Natural killer cell (primary cell): Measurements from ENCODE around the gene COL16A1. TPM values are rescaled to one million over a fixed set of nuclear protein-coding genes. Genes with fewer than 3 reads are reported as not detected.
A peak's percentile ranks its signal among the peaks of the same experiment; 100 is the strongest.

Experiments used
- ATAC-seq, 3 donors: fragments of 150-1000 bp in 2 of 3; fragments of 200-7000 bp in 1 of 3; cut with Tn5 transposase; 1 replicate in 1 of 3; 2 replicates in 2 of 3; pipeline ENCODE4 v1.10.0; 2021; ENCODE audit warnings: mild to moderate bottlenecking in 2 of 3, moderate library complexity in 2 of 3
- DNase-seq, 2 donors: peaks; one replicate each; pipeline versions ENCODE4 v3.0.0 to v3.0.0-alpha.2; 2013 to 2021; ENCODE audit warnings: mixed read lengths in 1 of 2
- H3K27ac ChIP-seq: one replicate; pipeline ENCODE4 v1.5.1; 2013; ENCODE audit warnings: mild to moderate bottlenecking, low read length
- H3K27me3 ChIP-seq: one replicate; pipeline ENCODE4 v1.6.1; 2013; ENCODE audit warnings: low read length; ENCODE audit not compliant: control insufficient read depth, insufficient read depth
- H3K36me3 ChIP-seq: one replicate; pipeline ENCODE4 v1.6.1; 2013; ENCODE audit warnings: low read length; ENCODE audit not compliant: control insufficient read depth, insufficient read depth
- H3K4me1 ChIP-seq: one replicate; pipeline ENCODE4 v1.6.1; 2013; ENCODE audit warnings: low read length; ENCODE audit not compliant: control insufficient read depth, insufficient read depth
- H3K4me3 ChIP-seq: one replicate; pipeline ENCODE4 v1.5.1; 2013; ENCODE audit warnings: low read length
- H3K9me3 ChIP-seq: one replicate; pipeline ENCODE4 v1.6.1; 2013; ENCODE audit warnings: low read length; ENCODE audit not compliant: control insufficient read depth, insufficient read depth
- H3K27ac Mint-ChIP-seq, 2 donors: one replicate each; pipeline ENCODE4 v1.8.0; 2022; ENCODE audit warnings: mild to moderate bottlenecking in 2 of 2, mixed read lengths in 2 of 2, moderate library complexity in 1 of 2
- H3K27me3 Mint-ChIP-seq, 2 donors: one replicate each; pipeline ENCODE4 v1.8.0; 2022; ENCODE audit warnings: low read depth in 2 of 2, mixed read lengths in 2 of 2
- H3K36me3 Mint-ChIP-seq: one replicate; pipeline ENCODE4 v1.8.0; 2022; ENCODE audit warnings: mixed read lengths
- H3K4me1 Mint-ChIP-seq, 2 donors: one replicate each; pipeline ENCODE4 v1.8.0; 2022; ENCODE audit warnings: mixed read lengths in 2 of 2
- H3K4me3 Mint-ChIP-seq: one replicate; pipeline ENCODE4 v1.8.0; 2022; ENCODE audit warnings: mild to moderate bottlenecking, moderate library complexity, mixed read lengths
- H3K9me3 Mint-ChIP-seq, 2 donors: one replicate each; pipeline ENCODE4 v1.8.0; 2022; ENCODE audit warnings: mixed read lengths in 2 of 2
- CTCF ChIP-seq: fragments of 200-600 bp; IDR thresholded peaks from one replicate; pipeline ENCODE4 v1.8.0; 2022; ENCODE audit warnings: antibody characterized with exemption
- WGBS: methylation state at CpG from one replicate; pipeline ENCODE4 v1.1.7; 2013; ENCODE audit warnings: missing lambda C conversion rate; ENCODE audit not compliant: insufficient coverage; 5-methylcytosine and 5-hydroxymethylcytosine counted together
- intact Hi-C: fragments of 100-400 bp; cut with micrococcal nuclease; formaldehyde crosslinking; loops from one replicate; pipeline ENCODE4 v1.14.2; 2022
- total RNA-seq, 4 donors: library from RNA; stranded (reverse); fragments of 120-200 nt in 1 of 4; gene quantifications; one replicate each; pipeline versions ENCODE4 v1.2.3 to v1.2.4, GENCODE V29; 2013 to 2022

Gene COL16A1
- total RNA-seq, 3 donors from 2014 or later (not counting 1 experiment from before 2014, with no cell fraction given) = 0.14 TPM; not detected in 2

- Mint-ChIP-seq H3K36me3 (no peaks in the 10 kb centered on the region), H3K4me1 (peaks cover 0 to 5% of the 10 kb centered on the region in 2 donors), H3K9me3 (no peaks in the 10 kb centered on the region), H3K27ac (no peak overlapping the region), H3K27me3 (peaks cover 7 to 11% of the 10 kb centered on the region in 2 donors), H3K4me3 (no peak overlapping the region)
- DNase-seq (no peak), ATAC-seq (no peak)
- Histone ChIP-seq H3K9me3 (no peaks in the 10 kb centered on the region), H3K27ac (no peak overlapping the region), H3K27me3 (no peaks in the 10 kb centered on the region), H3K36me3 (no peaks in the 10 kb centered on the region), H3K4me1 (peaks cover 3% of the 10 kb centered on the region), H3K4me3 (no peak overlapping the region)
- intact Hi-C loops = no loop called here
- 68% methylated on average over 10 of the region's 10 CpGs for WGBS
- TF ChIP-seq CTCF = no peak
Observed at GRCh38 chr1:31725134-31725533, 21.3 kb upstream of the COL16A1 start.

- H3K4me3 Mint-ChIP-seq = no peak overlapping the region
- TF ChIP-seq CTCF = no peak
- Histone ChIP-seq H3K27me3 (no peaks in the 10 kb centered on the region), H3K27ac (no peak overlapping the region), H3K36me3 (no peaks in the 10 kb centered on the region), H3K4me1 (peaks cover 3% of the 10 kb centered on the region), H3K9me3 (no peaks in the 10 kb centered on the region), H3K4me3 (no peak overlapping the region)
- H3K27me3 Mint-ChIP-seq = peaks cover 10 to 15% of the 10 kb centered on the region in 2 donors
- peaks cover 0 to 2% of the 10 kb centered on the region in 2 donors for H3K4me1 Mint-ChIP-seq
- DNase-seq (peak in 1 of 2 donors; percentile 63), ATAC-seq (peak in 1 of 3 donors; percentile 37)
- intact Hi-C loops = no loop called here
- H3K27ac Mint-ChIP-seq = no peak overlapping the region
- no peaks in the 10 kb centered on the region for H3K36me3 Mint-ChIP-seq
- 49% methylated on average over 5 of the region's 5 CpGs for WGBS
- no peaks in the 10 kb centered on the region for H3K9me3 Mint-ChIP-seq
Observed at GRCh38 chr1:31723828-31724359, 20.1 kb upstream of the COL16A1 start.

GRCh38 chr1:31718327-31718897 is 14.6 kb upstream of the COL16A1 start:
- WGBS = 78% methylated on average over 4 of the region's 4 CpGs
- Histone ChIP-seq H3K27ac (no peak overlapping the region), H3K4me1 (peaks cover 20% of the 10 kb centered on the region), H3K36me3 (no peaks in the 10 kb centered on the region), H3K27me3 (peaks cover 11% of the 10 kb centered on the region), H3K4me3 (no peak overlapping the region), H3K9me3 (no peaks in the 10 kb centered on the region)
- no peak overlapping the region for H3K4me3 Mint-ChIP-seq
- H3K9me3 Mint-ChIP-seq = no peaks in the 10 kb centered on the region
- no peak for DNase-seq
- peaks cover 46 to 51% of the 10 kb centered on the region in 2 donors for H3K27me3 Mint-ChIP-seq
- H3K27ac Mint-ChIP-seq = no peak overlapping the region
- no peaks in the 10 kb centered on the region for H3K36me3 Mint-ChIP-seq
- ATAC-seq = no peak
- peaks cover 15 to 20% of the 10 kb centered on the region in 2 donors for H3K4me1 Mint-ChIP-seq
- intact Hi-C loops = no loop called here
- no peak for TF ChIP-seq CTCF

GRCh38 chr1:31717341-31717740 is 13.5 kb upstream of the COL16A1 start:
- WGBS = 55% methylated on average over 6 of the region's 6 CpGs
- Histone ChIP-seq H3K27me3 (peaks cover 11% of the 10 kb centered on the region), H3K4me3 (no peak overlapping the region), H3K36me3 (no peaks in the 10 kb centered on the region), H3K4me1 (peaks cover 20% of the 10 kb centered on the region), H3K9me3 (no peaks in the 10 kb centered on the region), H3K27ac (no peak overlapping the region)
- Mint-ChIP-seq H3K4me3 (no peak overlapping the region), H3K4me1 (peaks cover 15 to 20% of the 10 kb centered on the region in 2 donors), H3K36me3 (no peaks in the 10 kb centered on the region), H3K9me3 (no peaks in the 10 kb centered on the region), H3K27ac (no peak overlapping the region), H3K27me3 (peaks cover 51 to 55% of the 10 kb centered on the region in 2 donors)
- ATAC-seq = no peak
- no peak for TF ChIP-seq CTCF
- intact Hi-C loops = no loop called here
- DNase-seq = no peak
